Measurements from ENCODE around the gene THADA. TPM values are rescaled to one million over a fixed set of nuclear protein-coding genes. Genes with fewer than 3 reads are reported as not detected.

The THADA gene
- total RNA-seq, 1 experiment from 2014 or later: 20.1 TPM

- no peak for DNase-seq
- Histone ChIP-seq H3T11ph (ENCODE audit: low read length) (no peak overlapping the region), H2BK5ac (ENCODE audit: insufficient read length, low read length) (no peak overlapping the region), H2BK12ac (ENCODE audit: insufficient read length, low read depth, low read length) (no peak overlapping the region), H3K4ac (ENCODE audit: low read depth, low read length) (no peak overlapping the region), H3K9ac (ENCODE audit: extremely low read depth, insufficient read length, low read length) (no peak overlapping the region), H3K79me2 (ENCODE audit: insufficient read depth, low read length) (no peaks in the 10 kb centered on the region), H3K18ac (ENCODE audit: insufficient read length, low read depth, low read length) (no peak overlapping the region), H4K91ac (ENCODE audit: insufficient read length, low read depth, low read length) (no peak overlapping the region), H3K79me1 (ENCODE audit: insufficient read depth, low read depth, low read length, poor library complexity, severe bottlenecking) (no peaks in the 10 kb centered on the region), H2BK20ac (ENCODE audit: low read depth, low read length, poor library complexity, severe bottlenecking) (no peak overlapping the region), H4K8ac (replicated peaks; ENCODE audit: insufficient read length, low read depth, low read length) (no peak overlapping the region), H3K23me2 (ENCODE audit: insufficient read length, low read depth, low read length, poor library complexity, severe bottlenecking) (no peaks in the 10 kb centered on the region), H3K4me2 (ENCODE audit: insufficient read depth, insufficient read length, low read length) (no peak overlapping the region), H4K5ac (ENCODE audit: insufficient read length, low read depth, low read length) (no peak overlapping the region), H3K27me3 (ENCODE audit: insufficient read depth, low read length) (no peaks in the 10 kb centered on the region), H2AK5ac (ENCODE audit: insufficient read length, low read length) (no peak overlapping the region), H3K14ac (ENCODE audit: insufficient read depth, low read length) (no peak overlapping the region), H3K9me3 (ENCODE audit: control insufficient read depth, low read depth, low read length) (no peaks in the 10 kb centered on the region), H4K20me1 (ENCODE audit: control insufficient read depth, insufficient read depth, insufficient read length) (no peaks in the 10 kb centered on the region), H3K23ac (ENCODE audit: insufficient read length, low read depth, low read length) (no peak overlapping the region), H3K56ac (ENCODE audit: insufficient read length, low read depth, low read length) (no peak overlapping the region), H2BK15ac (ENCODE audit: low read depth, low read length) (no peak overlapping the region), H2AFZ (ENCODE audit: low read length) (no peak overlapping the region), H3K4me1 (ENCODE audit: insufficient read depth, low read length) (no peaks in the 10 kb centered on the region), H3K27ac (ENCODE audit: insufficient read length, low read depth, low read length) (no peak overlapping the region), H2BK120ac (ENCODE audit: low read depth, low read length, poor library complexity, severe bottlenecking) (no peak overlapping the region)
- WGBS (ENCODE audit: extremely low coverage, insufficient read length, low lambda C conversion rate): no CpG with 5 or more reads among the region's 1 CpG
- Mint-ChIP-seq H3K4me3 (no peak overlapping the region), H3K27me3 (ENCODE audit: low read depth) (no peaks in the 10 kb centered on the region), H3K9me3 (no peaks in the 10 kb centered on the region), H3K4me1 (peaks cover 4 to 10% of the 10 kb centered on the region in 2 experiments), H3K27ac (no peak overlapping the region), H3K36me3 (ENCODE audit: insufficient read depth in 1 of 3, low read depth in 3 of 3) (no peaks in the 10 kb centered on the region)
- TF ChIP-seq, protein P1, sequence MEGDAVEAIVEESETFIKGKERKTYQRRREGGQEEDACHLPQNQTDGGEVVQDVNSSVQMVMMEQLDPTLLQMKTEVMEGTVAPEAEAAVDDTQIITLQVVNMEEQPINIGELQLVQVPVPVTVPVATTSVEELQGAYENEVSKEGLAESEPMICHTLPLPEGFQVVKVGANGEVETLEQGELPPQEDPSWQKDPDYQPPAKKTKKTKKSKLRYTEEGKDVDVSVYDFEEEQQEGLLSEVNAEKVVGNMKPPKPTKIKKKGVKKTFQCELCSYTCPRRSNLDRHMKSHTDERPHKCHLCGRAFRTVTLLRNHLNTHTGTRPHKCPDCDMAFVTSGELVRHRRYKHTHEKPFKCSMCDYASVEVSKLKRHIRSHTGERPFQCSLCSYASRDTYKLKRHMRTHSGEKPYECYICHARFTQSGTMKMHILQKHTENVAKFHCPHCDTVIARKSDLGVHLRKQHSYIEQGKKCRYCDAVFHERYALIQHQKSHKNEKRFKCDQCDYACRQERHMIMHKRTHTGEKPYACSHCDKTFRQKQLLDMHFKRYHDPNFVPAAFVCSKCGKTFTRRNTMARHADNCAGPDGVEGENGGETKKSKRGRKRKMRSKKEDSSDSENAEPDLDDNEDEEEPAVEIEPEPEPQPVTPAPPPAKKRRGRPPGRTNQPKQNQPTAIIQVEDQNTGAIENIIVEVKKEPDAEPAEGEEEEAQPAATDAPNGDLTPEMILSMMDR (conservative IDR thresholded peaks at IDR 0.05): no peak
Measured at GRCh38 chr2:43309935-43310334, 285.9 kb downstream of the THADA start.

Measured in H9 (cell line).